C4-2B (cell line): ENCODE data around the gene IFNG-AS1.

Source experiments
- ZFX ChIP-seq: fragments of 450-650 bp; IDR thresholded peaks from 2 replicates; pipeline ENCODE4 v1.6.1; 2017
- TF ChIP-seq, protein P1 (sequence below): fragments of 450-650 bp; conservative IDR thresholded peaks from 2 replicates; pipeline ENCODE4 v1.5.1; 2017; ENCODE audit warnings: mild to moderate bottlenecking

GRCh38 chr12:68067762-68068376 lies 78.6 kb downstream of the IFNG-AS1 start:
- TF ChIP-seq, protein P1, sequence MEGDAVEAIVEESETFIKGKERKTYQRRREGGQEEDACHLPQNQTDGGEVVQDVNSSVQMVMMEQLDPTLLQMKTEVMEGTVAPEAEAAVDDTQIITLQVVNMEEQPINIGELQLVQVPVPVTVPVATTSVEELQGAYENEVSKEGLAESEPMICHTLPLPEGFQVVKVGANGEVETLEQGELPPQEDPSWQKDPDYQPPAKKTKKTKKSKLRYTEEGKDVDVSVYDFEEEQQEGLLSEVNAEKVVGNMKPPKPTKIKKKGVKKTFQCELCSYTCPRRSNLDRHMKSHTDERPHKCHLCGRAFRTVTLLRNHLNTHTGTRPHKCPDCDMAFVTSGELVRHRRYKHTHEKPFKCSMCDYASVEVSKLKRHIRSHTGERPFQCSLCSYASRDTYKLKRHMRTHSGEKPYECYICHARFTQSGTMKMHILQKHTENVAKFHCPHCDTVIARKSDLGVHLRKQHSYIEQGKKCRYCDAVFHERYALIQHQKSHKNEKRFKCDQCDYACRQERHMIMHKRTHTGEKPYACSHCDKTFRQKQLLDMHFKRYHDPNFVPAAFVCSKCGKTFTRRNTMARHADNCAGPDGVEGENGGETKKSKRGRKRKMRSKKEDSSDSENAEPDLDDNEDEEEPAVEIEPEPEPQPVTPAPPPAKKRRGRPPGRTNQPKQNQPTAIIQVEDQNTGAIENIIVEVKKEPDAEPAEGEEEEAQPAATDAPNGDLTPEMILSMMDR: peak; percentile 76
- no peak for TF ChIP-seq ZFX
